ENCODE data around the gene LIN54.
"Not testable (repeated sequence)": the region's sequence is repeated elsewhere in the genome, so short reads cannot be mapped to it uniquely, and the experiment has no call there.

The LIN54 gene

GRCh38 chr4:83010522-83011318, at the start of gene LIN54:
TSS of gene LIN54 (minus strand) at chr4:83010823. CDS start at chr4:82984844, 25,979 bp downstream.
- DNase-seq (ENCODE audit: extremely low read depth in 1 of 2, low read depth in 1 of 2), result peak; percentile 64 to 76

- DNase-seq (ENCODE audit: extremely low read depth in 1 of 2, low read depth in 1 of 2), result no peak
Measured at GRCh38 chr4:83054928-83055327, 44.3 kb upstream of the LIN54 start.

- not testable (repeated sequence) for DNase-seq (ENCODE audit: extremely low read depth in 1 of 2, low read depth in 1 of 2)
Measured at GRCh38 chr4:83048781-83049180, 38.2 kb upstream of the LIN54 start.

- DNase-seq (ENCODE audit: extremely low read depth in 1 of 2, low read depth in 1 of 2), result no peak
Measured at GRCh38 chr4:83046693-83047473, 36.3 kb upstream of the LIN54 start.

DNA sequence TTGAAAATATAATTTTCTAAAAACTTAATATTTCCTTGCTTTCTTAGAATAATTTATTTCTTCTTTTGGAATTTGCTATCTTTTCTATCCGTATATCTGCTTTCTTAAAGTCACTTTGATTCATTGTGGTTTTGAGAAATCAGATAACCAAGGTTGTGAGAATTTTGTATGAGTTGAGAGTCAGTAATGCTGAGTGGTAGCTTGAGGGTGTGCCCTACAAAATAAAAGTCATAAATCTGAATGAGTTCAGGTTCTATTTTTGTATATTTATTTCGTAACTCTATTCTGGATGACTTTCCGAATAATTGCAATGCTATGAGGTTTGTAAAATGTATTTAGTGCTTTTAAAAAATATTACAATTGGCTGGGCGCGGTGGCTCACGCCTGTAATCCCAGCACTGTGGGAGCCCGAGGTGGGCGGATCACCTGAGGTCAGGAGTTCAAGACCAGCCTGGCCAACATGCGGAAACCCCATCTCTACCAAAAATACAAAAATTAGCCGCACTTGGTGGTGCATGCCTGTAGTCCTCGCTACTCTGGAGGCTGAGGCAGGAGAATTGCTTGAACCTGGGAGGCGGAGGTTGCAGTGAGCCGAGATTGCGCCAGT, 33.3 kb upstream of the LIN54 start:
- DNase-seq (ENCODE audit: extremely low read depth in 1 of 2, low read depth in 1 of 2), result no peak

DNA sequence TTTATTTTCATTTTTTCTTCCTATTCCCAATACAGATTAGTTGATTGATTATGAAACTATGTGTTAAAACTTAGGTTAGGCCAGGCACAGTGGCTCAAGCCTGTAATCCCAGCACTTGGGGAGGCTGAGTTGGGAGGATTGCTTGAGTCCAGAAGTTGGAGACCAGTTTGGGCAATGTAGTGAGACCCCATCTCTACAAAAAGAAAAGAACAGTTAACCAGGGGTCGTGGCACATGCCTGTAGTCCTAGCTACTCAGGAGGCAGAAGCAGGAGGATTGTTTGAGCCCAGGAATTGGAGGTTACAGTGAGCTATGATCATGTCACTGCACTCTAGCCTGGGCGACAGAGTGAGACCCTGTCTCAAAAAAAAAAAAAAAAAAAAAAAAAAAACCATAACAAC, 32.5 kb upstream of the LIN54 start:
- not testable (repeated sequence) for DNase-seq (ENCODE audit: extremely low read depth in 1 of 2, low read depth in 1 of 2)

GRCh38 chr4:83040269-83040668, 29.6 kb upstream of the LIN54 start:
- no peak for DNase-seq (ENCODE audit: extremely low read depth in 1 of 2, low read depth in 1 of 2)

DNA sequence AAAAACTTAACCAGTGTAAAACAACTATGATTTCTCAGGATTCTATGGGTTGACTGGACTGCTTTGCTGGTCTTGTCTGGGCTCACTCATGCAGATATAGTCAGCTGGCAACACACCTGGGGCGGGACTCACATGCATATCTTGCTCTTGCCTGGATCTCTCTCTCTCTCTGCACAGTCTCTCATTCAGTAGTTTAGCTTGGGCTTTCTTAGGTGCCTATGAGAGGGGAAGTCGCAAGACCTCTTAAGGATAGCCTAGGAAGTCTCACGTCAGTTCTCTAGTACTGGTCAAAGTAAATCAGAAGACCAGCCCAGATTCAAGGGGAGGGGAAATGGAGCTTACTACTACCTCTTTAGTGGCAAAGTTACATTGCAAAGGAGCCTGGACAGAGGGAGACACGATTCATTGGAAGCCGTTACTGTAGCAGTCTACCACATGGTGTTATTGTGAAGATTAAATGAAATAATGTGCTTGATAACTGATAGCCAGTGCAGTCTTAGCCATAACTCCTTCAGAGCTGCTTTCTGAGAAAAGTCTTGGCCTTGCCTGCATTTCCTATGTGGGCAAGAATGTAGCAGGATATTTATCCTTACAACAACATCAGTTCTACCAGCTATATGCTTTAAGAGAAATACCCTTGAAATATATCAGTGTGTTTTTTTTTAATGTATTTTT, 26.5 kb upstream of the LIN54 start:
- DNase-seq (ENCODE audit: extremely low read depth in 1 of 2, low read depth in 1 of 2), result no peak

GRCh38 chr4:83034630-83035494, 24.2 kb upstream of the LIN54 start, which contains the start of gene COPS4:
TSS of gene COPS4 (plus strand) at chr4:83035183. CDS start at chr4:83035225, 42 bp downstream.
- peak; percentile 87 to 88 for DNase-seq (ENCODE audit: extremely low read depth in 1 of 2, low read depth in 1 of 2)

GRCh38 chr4:83029688-83030087, 19.1 kb upstream of the LIN54 start:
- no peak for DNase-seq (ENCODE audit: extremely low read depth in 1 of 2, low read depth in 1 of 2)

DNA sequence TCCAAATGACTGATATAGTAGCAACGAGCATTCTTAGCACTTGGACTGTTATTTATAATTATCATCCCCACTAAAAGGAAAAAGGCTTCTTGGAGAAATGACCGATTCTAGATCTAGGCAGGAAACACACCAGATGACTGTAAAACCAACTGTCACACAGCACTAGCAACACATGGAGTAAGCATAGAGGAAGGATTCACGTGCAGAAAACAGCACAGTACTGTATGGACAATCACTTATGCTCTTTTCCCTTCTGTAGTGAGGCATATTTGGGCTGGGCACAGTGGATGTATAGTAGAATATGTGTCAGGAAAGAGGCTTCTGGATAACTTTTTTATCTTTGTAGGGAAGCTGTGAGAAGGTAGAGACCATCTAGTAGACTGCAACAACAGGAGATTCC, 18.4 kb upstream of the LIN54 start:
- DNase-seq (ENCODE audit: extremely low read depth in 1 of 2, low read depth in 1 of 2), result no peak

GRCh38 chr4:83025563-83025962, 14.9 kb upstream of the LIN54 start:
- no peak for DNase-seq (ENCODE audit: extremely low read depth in 1 of 2, low read depth in 1 of 2)

DNA sequence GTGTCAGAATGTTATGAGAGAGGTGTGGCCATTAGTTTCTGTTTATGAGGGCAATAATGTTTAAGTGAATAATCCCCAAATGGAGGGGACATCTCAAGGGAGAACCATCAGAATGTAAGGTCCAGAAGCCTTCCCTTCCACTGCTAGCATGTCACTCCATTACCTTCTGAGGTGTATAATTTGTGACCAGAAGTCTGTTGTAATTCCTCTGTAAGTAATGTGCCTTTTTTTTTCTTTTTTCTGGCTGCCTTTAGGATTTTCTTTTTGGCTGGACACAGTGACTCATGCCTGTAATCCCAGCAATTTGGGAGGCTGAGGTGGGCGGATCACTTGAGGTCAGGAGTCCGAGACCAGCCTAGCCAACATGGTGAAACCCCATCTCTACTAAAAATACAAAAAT, 13.6 kb upstream of the LIN54 start:
- no peak for DNase-seq (ENCODE audit: extremely low read depth in 1 of 2, low read depth in 1 of 2)

DNA sequence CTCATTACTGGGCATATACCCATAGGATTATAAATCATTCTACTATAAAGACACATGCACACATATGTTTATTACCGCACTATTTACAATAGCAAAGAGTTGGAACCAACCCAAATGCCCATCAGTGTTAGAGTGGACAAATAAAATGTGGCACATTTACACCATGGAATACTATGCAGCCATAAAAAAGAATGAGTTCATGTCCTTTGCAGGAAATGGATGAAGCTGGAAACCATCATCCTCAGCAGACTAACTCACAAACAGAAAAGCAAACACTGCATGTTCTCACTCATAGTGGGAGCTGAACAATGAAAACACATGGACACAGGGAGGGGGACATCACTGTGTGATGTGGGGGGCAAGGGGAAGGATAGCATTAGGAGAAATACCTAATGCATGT, 13.0 kb upstream of the LIN54 start:
- not testable (repeated sequence) for DNase-seq (ENCODE audit: extremely low read depth in 1 of 2, low read depth in 1 of 2)

GRCh38 chr4:83022724-83023450, 12.3 kb upstream of the LIN54 start:
- no peak for DNase-seq (ENCODE audit: extremely low read depth in 1 of 2, low read depth in 1 of 2)

DNA sequence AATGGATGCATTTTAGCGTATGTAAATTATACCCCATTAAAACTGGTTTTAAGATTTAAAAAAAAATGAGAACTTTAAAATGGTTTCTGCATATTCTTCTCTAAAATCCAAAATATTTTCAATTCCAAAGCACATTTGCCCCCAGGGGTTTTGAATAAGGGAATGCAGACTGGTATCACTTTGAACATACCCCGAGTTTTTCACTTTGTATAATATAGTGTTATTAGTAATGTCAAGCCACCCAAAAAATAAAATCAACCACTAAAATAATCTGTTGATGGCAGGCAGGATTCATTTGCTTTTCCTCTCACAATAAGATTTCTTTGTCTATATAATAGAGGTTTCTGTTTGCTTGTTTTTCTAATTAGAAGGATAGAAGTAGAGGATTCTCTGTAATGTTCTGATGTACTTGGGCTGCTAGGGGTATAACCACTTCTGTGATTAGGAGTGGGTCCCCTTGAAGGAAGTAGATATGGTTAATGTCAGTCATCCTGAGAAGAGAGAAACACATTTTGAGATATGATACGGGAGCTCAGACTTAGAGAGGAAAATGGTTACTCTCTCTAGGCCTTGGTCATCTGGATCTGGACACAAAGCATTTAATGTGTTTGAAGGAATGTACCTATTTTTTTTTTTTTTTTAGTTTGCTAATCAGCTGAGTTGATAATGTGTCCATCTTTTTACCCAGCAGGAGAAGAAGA, 9.3 kb upstream of the LIN54 start:
- DNase-seq (ENCODE audit: extremely low read depth in 1 of 2, low read depth in 1 of 2), result no peak

- no peak for DNase-seq (ENCODE audit: extremely low read depth in 1 of 2, low read depth in 1 of 2)
Measured at GRCh38 chr4:83013902-83014301, 3.3 kb upstream of the LIN54 start.

GRCh38 chr4:83013420-83013867, 2.8 kb upstream of the LIN54 start:
- DNase-seq (ENCODE audit: extremely low read depth in 1 of 2, low read depth in 1 of 2), result no peak
